Panc1 (cell line): ENCODE data around the gene ASB16. TPM values are rescaled to one million over a fixed set of nuclear protein-coding genes. Genes with fewer than 3 reads are reported as not detected.
A peak's percentile ranks its signal among the peaks of the same experiment; 100 is the strongest.

Experiments used
- ATAC-seq: fragments of 200-7000 bp; cut with Tn5 transposase; 2 replicates; pipeline ENCODE4 v1.9.1; 2020; ENCODE audit warnings: mild to moderate bottlenecking, moderate library complexity
- BruUV-seq: library from RNA; stranded (reverse); fragments of 400-500 nt; replicated peaks from 2 replicates; lab custom pipeline; 2021; lab: Mats Ljungman, UMichigan
- CTCF ChIA-PET: fragments of 300-600 bp; sonication (Branson Sonifier 250); formaldehyde crosslinking; loops from one replicate; lab custom pipeline; 2022; ENCODE audit warnings: antibody characterized with exemption; lab: Charles Lee
- POLR2A ChIA-PET: fragments of 300-600 bp; sonication (Branson Sonifier 250); formaldehyde crosslinking; loops from one replicate; lab custom pipeline; 2022; ENCODE audit warnings: antibody characterized with exemption; lab: Charles Lee
- DNase-seq: peaks from one replicate; pipeline ENCODE4 v3.0.0-alpha.2; 2010; ENCODE audit warnings: low read depth, low spot score
- H3K27ac ChIP-seq: 2 replicates; pipeline ENCODE4 v1.5.1; 2011; ENCODE audit warnings: mild to moderate bottlenecking, low read length, inconsistent platforms
- H3K27me3 ChIP-seq: fragments of 200-500 bp; sonication (Bioruptor generic); 2 replicates; pipeline ENCODE4 v1.6.0; 2014; ENCODE audit warnings: low read length, inconsistent platforms; ENCODE audit not compliant: control insufficient read depth, insufficient read depth
- H3K36me3 ChIP-seq: fragments of 200-500 bp; sonication (Bioruptor generic); 2 replicates; pipeline ENCODE4 v1.5.1; 2014; ENCODE audit warnings: inconsistent platforms, mild to moderate bottlenecking, low read length, moderate library complexity; ENCODE audit not compliant: control insufficient read depth, insufficient read depth
- H3K4me1 ChIP-seq: 2 replicates; pipeline ENCODE4 v1.5.1; 2011; ENCODE audit warnings: inconsistent platforms, mild to moderate bottlenecking, low read length, moderate library complexity; ENCODE audit not compliant: control insufficient read depth, insufficient read depth
- H3K4me3 ChIP-seq, 2 experiments: 2 replicates each; pipeline ENCODE4 v1.5.1; 2011 to 2012; ENCODE audit warnings: low read depth in 2 of 2, low read length in 2 of 2, mild to moderate bottlenecking in 2 of 2, inconsistent platforms in 1 of 2, moderate library complexity in 1 of 2
- H3K9me3 ChIP-seq: fragments of 200-500 bp; sonication (Bioruptor generic); 2 replicates; pipeline ENCODE4 v1.5.1; 2014; ENCODE audit warnings: low read depth, mild to moderate bottlenecking, inconsistent platforms, low read length, moderate library complexity; ENCODE audit not compliant: control insufficient read depth, insufficient read depth
- CTCF ChIP-seq: fragments of 450-650 bp; IDR thresholded peaks from 2 replicates; pipeline ENCODE4 v1.5.1; 2017; ENCODE audit warnings: mild to moderate bottlenecking
- POLR2AphosphoS5 ChIP-seq: IDR thresholded peaks from 2 replicates; pipeline ENCODE4 v1.6.1; 2012; ENCODE audit warnings: mild to moderate bottlenecking, low read depth, low read length, moderate library complexity
- SIN3A ChIP-seq: IDR thresholded peaks from 2 replicates; pipeline ENCODE4 v1.6.1; 2012; ENCODE audit warnings: low read depth, mild to moderate bottlenecking, low read length, moderate library complexity, borderline replicate concordance; ENCODE audit not compliant: insufficient read depth
- TCF7L2 ChIP-seq: IDR thresholded peaks from 2 replicates; pipeline ENCODE4 v1.6.1; 2011; ENCODE audit warnings: mild to moderate bottlenecking, low read depth, low read length, inconsistent platforms
- in situ Hi-C: cut with HindIII; loops from 2 replicates; pipeline ENCODE4 v1.10.0; 2016; ENCODE audit warnings: low sequenced_read_pairs, low pct_unique_long_range_greater_than_20kb
- intact Hi-C: fragments of 100-400 bp; cut with micrococcal nuclease; formaldehyde crosslinking; loops from one replicate; pipeline ENCODE4 v1.10.0; 2022; ENCODE audit not compliant: unreplicated experiment
- total RNA-seq: library from RNA; stranded (reverse); gene quantifications from one replicate; pipeline ENCODE4 v1.2.1, GENCODE V29; 2021; ENCODE audit not compliant: unreplicated experiment
- TF ChIP-seq, protein P1 (sequence below), 2 experiments: IDR thresholded peaks; 2 replicates each; pipeline ENCODE4 v1.6.1; 2011 to 2012; ENCODE audit warnings: low read depth in 2 of 2, control low read depth in 1 of 2, low read length in 1 of 2, mild to moderate bottlenecking in 1 of 2, moderate library complexity in 1 of 2; ENCODE audit not compliant: insufficient read depth in 1 of 2

The ASB16 gene
- total RNA-seq, 1 experiment from 2014 or later = not detected

DNA sequence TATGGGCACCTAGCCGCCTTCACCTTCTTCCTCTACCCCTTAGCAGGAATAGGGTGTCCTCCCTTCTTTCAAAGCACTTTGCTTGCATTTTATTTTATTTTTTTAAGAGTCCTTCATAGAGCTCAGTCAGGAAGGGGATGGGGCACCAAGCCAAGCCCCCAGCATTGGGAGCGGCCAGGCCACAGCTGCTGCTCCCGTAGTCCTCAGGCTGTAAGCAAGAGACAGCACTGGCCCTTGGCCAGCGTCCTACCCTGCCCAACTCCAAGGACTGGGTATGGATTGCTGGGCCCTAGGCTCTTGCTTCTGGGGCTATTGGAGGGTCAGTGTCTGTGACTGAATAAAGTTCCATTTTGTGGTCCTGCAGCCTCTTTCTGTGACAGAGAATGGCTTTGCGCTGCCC, 20.9 kb downstream of the ASB16 start:
- no TSS peak for BruUV-seq
- no peak for ATAC-seq
- ChIA-PET POLR2A (interaction anchor here (0.6 to 0.7 kb wide), 2 partner anchors 319 to 935 kb away, joined by 6 to 8 read pairs; no protein-coding TSS in a partner anchor), CTCF (no interaction called here)
- no peak overlapping the region for H3K27ac ChIP-seq
- no peak for DNase-seq
- H3K4me1 ChIP-seq = peaks cover 17% of the 10 kb centered on the region
- in situ Hi-C loops = no loop called here
- TF ChIP-seq SIN3A (no peak), POLR2AphosphoS5 (no peak), TCF7L2 (no peak), CTCF (no peak)
- TF ChIP-seq, protein P1, sequence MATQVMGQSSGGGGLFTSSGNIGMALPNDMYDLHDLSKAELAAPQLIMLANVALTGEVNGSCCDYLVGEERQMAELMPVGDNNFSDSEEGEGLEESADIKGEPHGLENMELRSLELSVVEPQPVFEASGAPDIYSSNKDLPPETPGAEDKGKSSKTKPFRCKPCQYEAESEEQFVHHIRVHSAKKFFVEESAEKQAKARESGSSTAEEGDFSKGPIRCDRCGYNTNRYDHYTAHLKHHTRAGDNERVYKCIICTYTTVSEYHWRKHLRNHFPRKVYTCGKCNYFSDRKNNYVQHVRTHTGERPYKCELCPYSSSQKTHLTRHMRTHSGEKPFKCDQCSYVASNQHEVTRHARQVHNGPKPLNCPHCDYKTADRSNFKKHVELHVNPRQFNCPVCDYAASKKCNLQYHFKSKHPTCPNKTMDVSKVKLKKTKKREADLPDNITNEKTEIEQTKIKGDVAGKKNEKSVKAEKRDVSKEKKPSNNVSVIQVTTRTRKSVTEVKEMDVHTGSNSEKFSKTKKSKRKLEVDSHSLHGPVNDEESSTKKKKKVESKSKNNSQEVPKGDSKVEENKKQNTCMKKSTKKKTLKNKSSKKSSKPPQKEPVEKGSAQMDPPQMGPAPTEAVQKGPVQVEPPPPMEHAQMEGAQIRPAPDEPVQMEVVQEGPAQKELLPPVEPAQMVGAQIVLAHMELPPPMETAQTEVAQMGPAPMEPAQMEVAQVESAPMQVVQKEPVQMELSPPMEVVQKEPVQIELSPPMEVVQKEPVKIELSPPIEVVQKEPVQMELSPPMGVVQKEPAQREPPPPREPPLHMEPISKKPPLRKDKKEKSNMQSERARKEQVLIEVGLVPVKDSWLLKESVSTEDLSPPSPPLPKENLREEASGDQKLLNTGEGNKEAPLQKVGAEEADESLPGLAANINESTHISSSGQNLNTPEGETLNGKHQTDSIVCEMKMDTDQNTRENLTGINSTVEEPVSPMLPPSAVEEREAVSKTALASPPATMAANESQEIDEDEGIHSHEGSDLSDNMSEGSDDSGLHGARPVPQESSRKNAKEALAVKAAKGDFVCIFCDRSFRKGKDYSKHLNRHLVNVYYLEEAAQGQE (IDR thresholded peaks at IDR 0.05; ENCODE audit: insufficient read depth in 1 of 2, low read depth in 2 of 2, low read length in 1 of 2) = no peak
- no peaks in the 10 kb centered on the region; the same call in none of the 2 replicates for H3K36me3 ChIP-seq
- no peak overlapping the region for H3K4me3 ChIP-seq
- H3K27me3 ChIP-seq = no peaks in the 10 kb centered on the region
- H3K9me3 ChIP-seq = no peaks in the 10 kb centered on the region
- intact Hi-C loops = no loop called here

GRCh38 chr17:44191941-44192496, 21.5 kb downstream of the ASB16 start:
- Histone ChIP-seq H3K36me3 (no peaks in the 10 kb centered on the region; the same call in none of the 2 replicates), H3K4me3 (no peak overlapping the region), H3K27ac (no peak overlapping the region), H3K9me3 (no peaks in the 10 kb centered on the region), H3K27me3 (no peaks in the 10 kb centered on the region), H3K4me1 (peaks cover 18% of the 10 kb centered on the region)
- POLR2A ChIA-PET = interaction anchor here (0.6 to 0.7 kb wide), 2 partner anchors 319 to 935 kb away, joined by 6 to 8 read pairs; no protein-coding TSS in a partner anchor
- CTCF ChIA-PET = interaction anchor here (0.6 kb wide), 1 partner anchor 35 kb away, joined by 7 read pairs; no protein-coding TSS in a partner anchor
- no TSS peak for BruUV-seq
- DNase-seq = no peak
- TF ChIP-seq CTCF (no peak), POLR2AphosphoS5 (peak; percentile 57; the same call in 1 of the 2 replicates)
- ATAC-seq = peak; percentile 49
- in situ Hi-C loops = no loop called here
- intact Hi-C loops = no loop called here
